BE2C (cell line): ENCODE measurements around the gene PARVA.

Experiments
- DNase-seq: peaks from one replicate; pipeline ENCODE4 v3.0.0-alpha.2; 2020
- H3K27me3 ChIP-seq: fragments of 250-450 bp; sonication (Bioruptor Pico); 2 replicates; pipeline ENCODE4 v1.5.1; 2020; ENCODE audit warnings: mild to moderate bottlenecking
- H3K36me3 ChIP-seq: fragments of 250-450 bp; sonication (Bioruptor Pico); 2 replicates; pipeline ENCODE4 v1.5.1; 2020; ENCODE audit warnings: mild to moderate bottlenecking
- H3K4me1 ChIP-seq: fragments of 250-450 bp; sonication (Bioruptor Pico); 2 replicates; pipeline ENCODE4 v1.5.1; 2020
- H3K4me3 ChIP-seq: 2 replicates; pipeline ENCODE4 v1.5.1; 2011; ENCODE audit warnings: low read depth, low read length
- H3K9me3 ChIP-seq: fragments of 250-450 bp; sonication (Bioruptor Pico); 2 replicates; pipeline ENCODE4 v1.5.1; 2020
- CTCF ChIP-seq: IDR thresholded peaks from 2 replicates; pipeline ENCODE4 v1.5.1; 2012; ENCODE audit warnings: mild to moderate bottlenecking, low read depth, low read length

The PARVA gene

DNA sequence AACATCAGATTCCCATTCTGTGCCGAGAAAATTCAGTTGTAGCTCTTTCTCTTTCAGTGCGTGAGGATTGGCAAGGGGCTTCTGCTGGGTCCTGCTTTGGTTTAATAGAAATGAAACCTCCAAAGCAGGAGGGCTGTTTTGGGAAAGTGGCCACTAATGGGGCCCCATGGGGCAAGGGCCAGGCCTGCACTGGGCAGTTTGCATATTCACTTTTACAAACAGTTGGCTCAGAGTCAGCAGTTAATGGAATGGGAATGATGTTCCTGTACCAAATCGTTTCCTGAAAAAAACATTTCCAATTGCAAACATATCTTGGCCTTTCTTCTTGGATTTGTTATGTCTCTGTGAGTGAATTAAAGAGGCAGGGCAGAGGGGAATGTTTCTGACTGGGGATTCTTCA, 92.1 kb downstream of the PARVA start:
- DNase-seq = peak; percentile 69
- Histone ChIP-seq H3K27me3 (no peaks in the 10 kb centered on the region), H3K36me3 (no peaks in the 10 kb centered on the region), H3K4me1 (peaks cover 7% of the 10 kb centered on the region), H3K4me3 (peak overlapping the region; percentile 29; the same call in 1 of the 2 replicates), H3K9me3 (no peaks in the 10 kb centered on the region)
- TF ChIP-seq CTCF = no peak

- H3K9me3 ChIP-seq = no peaks in the 10 kb centered on the region
- no peak for DNase-seq
- no peak overlapping the region for H3K4me3 ChIP-seq
- peaks cover 7% of the 10 kb centered on the region for H3K4me1 ChIP-seq
- no peaks in the 10 kb centered on the region for H3K27me3 ChIP-seq
- no peak for TF ChIP-seq CTCF
- no peaks in the 10 kb centered on the region for H3K36me3 ChIP-seq
Measured at GRCh38 chr11:12470236-12470635, 92.9 kb downstream of the PARVA start.

DNA sequence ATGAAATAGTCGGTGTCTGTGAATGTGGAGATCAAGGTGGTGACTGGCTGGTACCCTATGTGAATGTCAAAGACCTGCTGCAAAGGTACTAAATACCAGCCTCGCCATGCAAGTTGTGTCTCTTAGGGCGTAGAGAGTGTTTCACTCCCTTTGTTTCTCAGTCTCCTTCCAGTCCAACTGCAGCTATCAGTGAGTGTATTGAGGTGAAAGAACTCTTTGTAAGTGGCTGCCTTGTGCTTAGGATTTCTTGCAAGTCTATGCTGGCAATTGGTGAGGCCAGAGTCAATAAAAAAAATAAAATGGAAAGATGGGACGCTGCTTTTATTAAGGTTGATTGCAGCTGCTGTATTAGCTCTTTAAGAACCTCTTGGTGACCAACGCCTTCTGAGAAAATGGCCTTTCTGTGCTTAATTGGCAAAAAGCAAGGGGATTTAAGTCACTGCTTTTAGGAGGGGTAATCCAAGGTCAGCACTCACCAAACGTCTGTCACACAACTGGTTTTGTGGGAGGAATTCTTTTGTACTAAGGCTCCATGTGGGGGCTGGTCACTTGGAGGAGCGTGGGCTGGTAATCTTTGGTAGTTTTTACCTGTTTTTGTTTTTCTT, 95.1 kb downstream of the PARVA start:
- Histone ChIP-seq H3K27me3 (no peaks in the 10 kb centered on the region), H3K4me1 (peaks cover 7% of the 10 kb centered on the region), H3K36me3 (no peaks in the 10 kb centered on the region), H3K4me3 (no peak overlapping the region), H3K9me3 (no peaks in the 10 kb centered on the region)
- DNase-seq = no peak
- no peak for TF ChIP-seq CTCF

- Histone ChIP-seq H3K4me1 (peaks cover 7% of the 10 kb centered on the region), H3K4me3 (no peak overlapping the region), H3K36me3 (no peaks in the 10 kb centered on the region), H3K9me3 (no peaks in the 10 kb centered on the region), H3K27me3 (no peaks in the 10 kb centered on the region)
- no peak for DNase-seq
- TF ChIP-seq CTCF = no peak
Measured at GRCh38 chr11:12473381-12473780, 96.0 kb downstream of the PARVA start.

DNA sequence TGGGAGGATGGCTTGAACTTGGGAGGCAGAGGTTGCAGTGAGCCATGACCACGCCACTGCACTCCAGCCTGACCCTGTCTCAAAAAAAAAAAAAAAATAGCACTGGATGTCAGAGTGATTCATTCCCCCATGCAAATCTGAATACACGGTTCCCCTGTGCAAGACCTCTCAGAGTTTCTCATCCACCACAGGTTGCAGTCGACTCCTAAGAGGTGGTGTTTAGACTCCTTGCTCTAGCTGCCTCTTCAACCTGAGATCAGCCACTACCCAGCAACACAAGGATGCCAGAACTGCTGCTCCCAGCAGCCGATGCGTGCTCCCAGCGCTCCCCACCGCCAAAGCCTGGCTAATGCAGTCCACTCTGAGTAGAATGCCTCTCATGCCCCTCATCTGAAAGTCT, 97.5 kb downstream of the PARVA start:
- Histone ChIP-seq H3K4me3 (no peak overlapping the region), H3K36me3 (no peaks in the 10 kb centered on the region), H3K27me3 (no peaks in the 10 kb centered on the region), H3K9me3 (no peaks in the 10 kb centered on the region), H3K4me1 (peaks cover 5% of the 10 kb centered on the region)
- no peak for DNase-seq
- TF ChIP-seq CTCF = no peak

- H3K9me3 ChIP-seq = no peaks in the 10 kb centered on the region
- TF ChIP-seq CTCF = no peak
- no peak for DNase-seq
- no peaks in the 10 kb centered on the region for H3K4me1 ChIP-seq
- no peaks in the 10 kb centered on the region for H3K27me3 ChIP-seq
- H3K36me3 ChIP-seq = no peaks in the 10 kb centered on the region
- no peak overlapping the region for H3K4me3 ChIP-seq
Measured at GRCh38 chr11:12478743-12479142, 101.4 kb downstream of the PARVA start.
